Measurements from ENCODE around the gene VANGL2.

GRCh38 chr1:160375788-160376524 is 24.4 kb upstream of the VANGL2 start:
- TF ChIP-seq SUZ12 (IDR thresholded peaks at IDR 0.05; ENCODE audit: extremely low read depth, insufficient read depth, insufficient read length) (no peak), ZNF274 (IDR thresholded peaks at IDR 0.05; ENCODE audit: low read depth, low read length) (no peak)
